ENCODE results near the gene KRT36. TPM values are rescaled to one million over a fixed set of nuclear protein-coding genes. Genes with fewer than 3 reads are reported as not detected.

KRT36 gene
- total and polyA plus RNA-seq, 4 donors = 0.50 TPM; not detected in 3

GRCh38 chr17:41505809-41506767 is 16.4 kb upstream of the KRT36 start:
- H3K4me1 ChIP-seq (ENCODE audit: control insufficient read depth in 1 of 2, insufficient read depth in 2 of 2, low read length in 2 of 2) = no peaks in the 10 kb centered on the region
- ATAC-seq (ENCODE audit: low FRiP score) (no peak), DNase-seq (no peak)
- no peaks in the 10 kb centered on the region for H3K27me3 ChIP-seq (ENCODE audit: control insufficient read depth in 1 of 2, insufficient read depth in 2 of 2, low read length in 1 of 2)
- 81 to 86% methylated on average over 14 of the region's 14 CpGs for WGBS, 2 donors
- H3K9me3 ChIP-seq (ENCODE audit: control insufficient read depth, low read length) = no peaks in the 10 kb centered on the region
- no peak overlapping the region for H3K27ac ChIP-seq (ENCODE audit: low read depth in 1 of 2, low read length in 2 of 2)
- H3K4me3 ChIP-seq (ENCODE audit: low read length in 2 of 2) = no peak overlapping the region
- intact Hi-C loops (cut with DNase I) = no loop called here
- H3K36me3 ChIP-seq (ENCODE audit: control insufficient read depth in 1 of 2, insufficient read depth in 2 of 2, low read length in 1 of 2) = no peaks in the 10 kb centered on the region

- H3K27ac ChIP-seq (ENCODE audit: low read depth in 1 of 2, low read length in 2 of 2) = no peak within 1 kb of the TSS
- H3K4me1 ChIP-seq (ENCODE audit: control insufficient read depth in 1 of 2, insufficient read depth in 2 of 2, low read length in 2 of 2) = no peaks in the 10 kb centered on the region
- DNase-seq = no peak
- no peaks in the 10 kb centered on the region for H3K9me3 ChIP-seq (ENCODE audit: control insufficient read depth, low read length)
- intact Hi-C loops (cut with DNase I) = no loop called here
- H3K36me3 ChIP-seq (ENCODE audit: control insufficient read depth in 1 of 2, insufficient read depth in 2 of 2, low read length in 1 of 2) = no peaks in the 10 kb centered on the region
- no peak within 1 kb of the TSS for H3K4me3 ChIP-seq (ENCODE audit: low read length in 2 of 2)
- no peak for ATAC-seq (ENCODE audit: low FRiP score)
- WGBS, 2 donors = 89 to 91% methylated on average over 17 of the region's 17 CpGs
- no peaks in the 10 kb centered on the region for H3K27me3 ChIP-seq (ENCODE audit: control insufficient read depth in 1 of 2, insufficient read depth in 2 of 2, low read length in 1 of 2)
These were observed 15.5 kb upstream of the KRT36 start, which contains the start of gene KRT13 for GRCh38 chr17:41505007-41505808. Gene KRT13, minus strand, starts transcription at chr17:41505612. Its CDS starts 62 bp downstream, at chr17:41505550.

GRCh38 chr17:41504246-41504977 is 14.7 kb upstream of the KRT36 start:
- no peaks in the 10 kb centered on the region for H3K36me3 ChIP-seq (ENCODE audit: control insufficient read depth in 1 of 2, insufficient read depth in 2 of 2, low read length in 1 of 2)
- H3K27me3 ChIP-seq (ENCODE audit: control insufficient read depth in 1 of 2, insufficient read depth in 2 of 2, low read length in 1 of 2) = no peaks in the 10 kb centered on the region
- no peak overlapping the region for H3K27ac ChIP-seq (ENCODE audit: low read depth in 1 of 2, low read length in 2 of 2)
- DNase-seq (no peak), ATAC-seq (ENCODE audit: low FRiP score) (no peak)
- H3K4me1 ChIP-seq (ENCODE audit: control insufficient read depth in 1 of 2, insufficient read depth in 2 of 2, low read length in 2 of 2) = no peaks in the 10 kb centered on the region
- H3K9me3 ChIP-seq (ENCODE audit: control insufficient read depth, low read length) = no peaks in the 10 kb centered on the region
- 50 to 59% methylated on average over 8 of the region's 8 CpGs for WGBS, 2 donors
- intact Hi-C loops (cut with DNase I) = no loop called here
- H3K4me3 ChIP-seq (ENCODE audit: low read length in 2 of 2) = no peak overlapping the region

- 65 to 69% methylated on average over 9 of the region's 9 CpGs for WGBS, 2 donors
- H3K9me3 ChIP-seq (ENCODE audit: control insufficient read depth, low read length) = no peaks in the 10 kb centered on the region
- no peaks in the 10 kb centered on the region for H3K36me3 ChIP-seq (ENCODE audit: control insufficient read depth in 1 of 2, insufficient read depth in 2 of 2, low read length in 1 of 2)
- H3K4me3 ChIP-seq (ENCODE audit: low read length in 2 of 2) = no peak overlapping the region
- H3K27ac ChIP-seq (ENCODE audit: low read depth in 1 of 2, low read length in 2 of 2) = no peak overlapping the region
- no peaks in the 10 kb centered on the region for H3K4me1 ChIP-seq (ENCODE audit: control insufficient read depth in 1 of 2, insufficient read depth in 2 of 2, low read length in 2 of 2)
- ATAC-seq (ENCODE audit: low FRiP score) (no peak), DNase-seq (no peak)
- no peaks in the 10 kb centered on the region for H3K27me3 ChIP-seq (ENCODE audit: control insufficient read depth in 1 of 2, insufficient read depth in 2 of 2, low read length in 1 of 2)
- intact Hi-C loops (cut with DNase I) = no loop called here
These were observed 13.5 kb upstream of the KRT36 start for GRCh38 chr17:41503202-41503601.

GRCh38 chr17:41500131-41500911 is 10.6 kb upstream of the KRT36 start:
- intact Hi-C loops (cut with DNase I) = no loop called here
- Histone ChIP-seq H3K9me3 (ENCODE audit: control insufficient read depth, low read length) (no peaks in the 10 kb centered on the region), H3K27ac (ENCODE audit: low read depth in 1 of 2, low read length in 2 of 2) (no peak overlapping the region), H3K4me3 (ENCODE audit: low read length in 2 of 2) (no peak overlapping the region), H3K36me3 (ENCODE audit: control insufficient read depth in 1 of 2, insufficient read depth in 2 of 2, low read length in 1 of 2) (no peaks in the 10 kb centered on the region), H3K4me1 (ENCODE audit: control insufficient read depth in 1 of 2, insufficient read depth in 2 of 2, low read length in 2 of 2) (no peaks in the 10 kb centered on the region), H3K27me3 (ENCODE audit: control insufficient read depth in 1 of 2, insufficient read depth in 2 of 2, low read length in 1 of 2) (no peaks in the 10 kb centered on the region)
- DNase-seq (no peak), ATAC-seq (ENCODE audit: low FRiP score) (no peak)
- WGBS, 2 donors = 77% methylated on average over 15 of the region's 15 CpGs

GRCh38 chr17:41499714-41500113 is 10.0 kb upstream of the KRT36 start:
- intact Hi-C loops (cut with DNase I) = no loop called here
- WGBS, 2 donors = 85 to 87% methylated on average over 5 of the region's 5 CpGs

GRCh38 chr17:41498276-41498675 is 8.6 kb upstream of the KRT36 start:
- Histone ChIP-seq H3K27ac (ENCODE audit: low read depth in 1 of 2, low read length in 2 of 2) (no peak overlapping the region), H3K27me3 (ENCODE audit: control insufficient read depth in 1 of 2, insufficient read depth in 2 of 2, low read length in 1 of 2) (no peaks in the 10 kb centered on the region), H3K4me3 (ENCODE audit: low read length in 2 of 2) (no peak overlapping the region), H3K4me1 (ENCODE audit: control insufficient read depth in 1 of 2, insufficient read depth in 2 of 2, low read length in 2 of 2) (no peaks in the 10 kb centered on the region), H3K9me3 (ENCODE audit: control insufficient read depth, low read length) (no peaks in the 10 kb centered on the region), H3K36me3 (ENCODE audit: control insufficient read depth in 1 of 2, insufficient read depth in 2 of 2, low read length in 1 of 2) (no peaks in the 10 kb centered on the region)
- ATAC-seq (ENCODE audit: low FRiP score) (no peak), DNase-seq (no peak)
- WGBS, 2 donors = 76 to 84% methylated on average over 6 of the region's 6 CpGs
- intact Hi-C loops (cut with DNase I) = no loop called here

More at GRCh38 chr17:41499714-41500113, 10.0 kb upstream of the KRT36 start:
- H3K36me3 ChIP-seq (ENCODE audit: control insufficient read depth in 1 of 2, insufficient read depth in 2 of 2, low read length in 1 of 2) = no peaks in the 10 kb centered on the region
- DNase-seq = no peak
- H3K27ac ChIP-seq (ENCODE audit: low read depth in 1 of 2, low read length in 2 of 2) = no peak overlapping the region
- no peaks in the 10 kb centered on the region for H3K9me3 ChIP-seq (ENCODE audit: control insufficient read depth, low read length)
- H3K27me3 ChIP-seq (ENCODE audit: control insufficient read depth in 1 of 2, insufficient read depth in 2 of 2, low read length in 1 of 2) = no peaks in the 10 kb centered on the region
- no peaks in the 10 kb centered on the region for H3K4me1 ChIP-seq (ENCODE audit: control insufficient read depth in 1 of 2, insufficient read depth in 2 of 2, low read length in 2 of 2)
- ATAC-seq (ENCODE audit: low FRiP score) = no peak
- no peak overlapping the region for H3K4me3 ChIP-seq (ENCODE audit: low read length in 2 of 2)

Measured in aorta (tissue), 5 donors.